22Rv1 (cell line): ENCODE data around the gene CMTM8.

Experiments
- ZFX ChIP-seq: fragments of 450-650 bp; IDR thresholded peaks from 2 replicates; pipeline ENCODE4 v1.6.1; 2017; ENCODE audit warnings: antibody characterized with exemption, borderline replicate concordance
- TF ChIP-seq, protein P1 (sequence below): fragments of 450-650 bp; IDR thresholded peaks from 2 replicates; pipeline ENCODE4 v1.5.1; 2017; ENCODE audit warnings: mild to moderate bottlenecking

- TF ChIP-seq, protein P1, sequence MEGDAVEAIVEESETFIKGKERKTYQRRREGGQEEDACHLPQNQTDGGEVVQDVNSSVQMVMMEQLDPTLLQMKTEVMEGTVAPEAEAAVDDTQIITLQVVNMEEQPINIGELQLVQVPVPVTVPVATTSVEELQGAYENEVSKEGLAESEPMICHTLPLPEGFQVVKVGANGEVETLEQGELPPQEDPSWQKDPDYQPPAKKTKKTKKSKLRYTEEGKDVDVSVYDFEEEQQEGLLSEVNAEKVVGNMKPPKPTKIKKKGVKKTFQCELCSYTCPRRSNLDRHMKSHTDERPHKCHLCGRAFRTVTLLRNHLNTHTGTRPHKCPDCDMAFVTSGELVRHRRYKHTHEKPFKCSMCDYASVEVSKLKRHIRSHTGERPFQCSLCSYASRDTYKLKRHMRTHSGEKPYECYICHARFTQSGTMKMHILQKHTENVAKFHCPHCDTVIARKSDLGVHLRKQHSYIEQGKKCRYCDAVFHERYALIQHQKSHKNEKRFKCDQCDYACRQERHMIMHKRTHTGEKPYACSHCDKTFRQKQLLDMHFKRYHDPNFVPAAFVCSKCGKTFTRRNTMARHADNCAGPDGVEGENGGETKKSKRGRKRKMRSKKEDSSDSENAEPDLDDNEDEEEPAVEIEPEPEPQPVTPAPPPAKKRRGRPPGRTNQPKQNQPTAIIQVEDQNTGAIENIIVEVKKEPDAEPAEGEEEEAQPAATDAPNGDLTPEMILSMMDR = no peak
- TF ChIP-seq ZFX = no peak
These were observed 82.8 kb downstream of the CMTM8 start for GRCh38 chr3:32321095-32321790.
